Renal pelvis (tissue), 4 donors: ENCODE measurements around the gene NNMT. TPM values are rescaled to one million over a fixed set of nuclear protein-coding genes. Genes with fewer than 3 reads are reported as not detected.
"Not testable (repeated sequence)": the region's sequence is repeated elsewhere in the genome, so short reads cannot be mapped to it uniquely, and the experiment has no call there.

Source experiments
- DNase-seq: peaks from one replicate; pipeline ENCODE4 v3.0.0-alpha.2; 2013
- polyA plus RNA-seq, 3 donors: library from polyadenylated mRNA; unstranded; fragments of 120-200 nt; gene quantifications; one replicate each; pipeline ENCODE4 v1.2.1, GENCODE V29; 2013; ENCODE audit not compliant: insufficient read length in 3 of 3

Gene NNMT
- polyA plus RNA-seq, 3 donors: 0.39 to 0.77 (median 0.53) TPM

GRCh38 chr11:114308689-114309089 lies 12.5 kb downstream of the NNMT start:
- no peak for DNase-seq

- DNase-seq: no peak
Observed at GRCh38 chr11:114309517-114309916, 13.3 kb downstream of the NNMT start.

- no peak for DNase-seq
Observed at GRCh38 chr11:114310095-114310494, 13.9 kb downstream of the NNMT start.

- no peak for DNase-seq
Observed at GRCh38 chr11:114311946-114312345, 15.7 kb downstream of the NNMT start.

GRCh38 chr11:114314096-114314495 lies 17.9 kb downstream of the NNMT start:
- no peak for DNase-seq

- DNase-seq: no peak
Observed at GRCh38 chr11:114315749-114316368, 19.7 kb downstream of the NNMT start.

- no peak for DNase-seq
Observed at GRCh38 chr11:114316980-114317786, 21.0 kb downstream of the NNMT start.

GRCh38 chr11:114317787-114318137 lies 21.6 kb downstream of the NNMT start:
- DNase-seq: no peak

GRCh38 chr11:114318361-114318760 lies 22.2 kb downstream of the NNMT start:
- no peak for DNase-seq

- DNase-seq: no peak
Observed at GRCh38 chr11:114319716-114320328, 23.6 kb downstream of the NNMT start.

GRCh38 chr11:114321621-114322257 lies 25.5 kb downstream of the NNMT start:
- no peak for DNase-seq

- no peak for DNase-seq
Observed at GRCh38 chr11:114322934-114323333, 26.7 kb downstream of the NNMT start.

GRCh38 chr11:114326151-114326550 lies 30.0 kb downstream of the NNMT start:
- DNase-seq: no peak

GRCh38 chr11:114326776-114327175 lies 30.6 kb downstream of the NNMT start:
- DNase-seq: no peak

- DNase-seq: no peak
Observed at GRCh38 chr11:114330373-114330772, 34.2 kb downstream of the NNMT start.

GRCh38 chr11:114340311-114341131 lies 44.3 kb downstream of the NNMT start:
- peak; percentile 52 for DNase-seq

- DNase-seq: not testable (repeated sequence)
Observed at GRCh38 chr11:114341667-114342066, 45.5 kb downstream of the NNMT start.

GRCh38 chr11:114342476-114342875 lies 46.3 kb downstream of the NNMT start:
- no peak for DNase-seq

- no peak for DNase-seq
Observed at GRCh38 chr11:114343020-114343419, 46.8 kb downstream of the NNMT start.

- no peak for DNase-seq
Observed at GRCh38 chr11:114343493-114343892, 47.3 kb downstream of the NNMT start.

GRCh38 chr11:114344494-114344893 lies 48.3 kb downstream of the NNMT start:
- DNase-seq: no peak
